GM12865 (cell line): ENCODE data around the gene VSIR.

Source experiments
- DNase-seq: peaks from one replicate; pipeline ENCODE4 v3.0.0; 2010; ENCODE audit warnings: low read depth
- H3K4me3 ChIP-seq: 2 replicates; pipeline ENCODE4 v1.5.1; 2011; ENCODE audit warnings: mild to moderate bottlenecking, low read depth, low read length, control low read depth
- TF ChIP-seq, protein P1 (sequence below): IDR thresholded peaks from 2 replicates; pipeline ENCODE4 v1.5.1; 2011; ENCODE audit warnings: low read length, control low read depth, low read depth, inconsistent platforms; ENCODE audit not compliant: insufficient read depth; ENCODE audit errors: missing control alignments

VSIR gene

GRCh38 chr10:71716426-71716825 is 56.9 kb downstream of the VSIR start:
- no peak overlapping the region for H3K4me3 ChIP-seq
- TF ChIP-seq, protein P1, sequence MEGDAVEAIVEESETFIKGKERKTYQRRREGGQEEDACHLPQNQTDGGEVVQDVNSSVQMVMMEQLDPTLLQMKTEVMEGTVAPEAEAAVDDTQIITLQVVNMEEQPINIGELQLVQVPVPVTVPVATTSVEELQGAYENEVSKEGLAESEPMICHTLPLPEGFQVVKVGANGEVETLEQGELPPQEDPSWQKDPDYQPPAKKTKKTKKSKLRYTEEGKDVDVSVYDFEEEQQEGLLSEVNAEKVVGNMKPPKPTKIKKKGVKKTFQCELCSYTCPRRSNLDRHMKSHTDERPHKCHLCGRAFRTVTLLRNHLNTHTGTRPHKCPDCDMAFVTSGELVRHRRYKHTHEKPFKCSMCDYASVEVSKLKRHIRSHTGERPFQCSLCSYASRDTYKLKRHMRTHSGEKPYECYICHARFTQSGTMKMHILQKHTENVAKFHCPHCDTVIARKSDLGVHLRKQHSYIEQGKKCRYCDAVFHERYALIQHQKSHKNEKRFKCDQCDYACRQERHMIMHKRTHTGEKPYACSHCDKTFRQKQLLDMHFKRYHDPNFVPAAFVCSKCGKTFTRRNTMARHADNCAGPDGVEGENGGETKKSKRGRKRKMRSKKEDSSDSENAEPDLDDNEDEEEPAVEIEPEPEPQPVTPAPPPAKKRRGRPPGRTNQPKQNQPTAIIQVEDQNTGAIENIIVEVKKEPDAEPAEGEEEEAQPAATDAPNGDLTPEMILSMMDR, result no peak
- no peak for DNase-seq

GRCh38 chr10:71715860-71716259 is 57.5 kb downstream of the VSIR start:
- H3K4me3 ChIP-seq, result no peak overlapping the region
- DNase-seq, result no peak
- TF ChIP-seq, protein P1, result no peak

DNA sequence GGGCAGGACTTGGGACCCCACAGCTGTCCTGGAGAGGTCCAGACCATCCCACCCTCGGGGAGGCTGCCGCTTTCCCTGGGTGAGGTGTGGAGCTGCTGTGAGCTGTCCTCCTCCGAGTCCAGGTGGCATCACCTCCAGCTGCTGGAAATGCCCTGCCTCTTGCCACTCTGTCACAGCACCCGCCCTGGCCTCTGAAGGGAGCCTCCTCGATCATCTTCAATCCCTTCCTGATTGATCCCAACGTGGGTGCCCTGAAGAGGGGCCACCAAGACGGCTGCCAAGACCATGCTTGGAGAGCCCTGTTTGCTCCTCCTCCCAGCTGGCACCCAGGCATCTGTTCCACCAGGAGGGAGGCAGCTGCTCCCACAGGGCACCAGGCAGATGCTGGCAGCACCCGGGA is 58.3 kb downstream of the VSIR start:
- DNase-seq, result no peak
- no peak overlapping the region for H3K4me3 ChIP-seq
- TF ChIP-seq, protein P1, result no peak

DNA sequence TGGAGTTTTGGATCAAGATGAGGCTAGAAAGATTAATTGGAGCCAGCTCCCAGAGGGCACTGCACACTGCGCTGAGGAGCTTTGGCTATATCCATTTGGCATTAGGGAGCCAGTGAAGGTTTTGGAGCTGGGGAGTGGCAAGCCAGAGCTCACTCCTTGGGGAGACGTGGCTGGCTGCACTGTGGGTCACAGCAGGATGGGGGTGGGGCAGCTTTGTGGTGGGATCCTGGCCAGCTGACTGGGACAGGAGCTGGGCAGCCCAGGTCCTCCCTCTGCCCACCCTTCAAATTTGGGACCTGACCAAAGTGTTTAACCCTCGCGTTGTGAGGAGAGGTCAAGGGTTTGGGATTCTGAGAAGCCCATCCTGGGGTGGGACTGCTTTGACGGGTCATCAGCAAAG is 58.7 kb downstream of the VSIR start:
- H3K4me3 ChIP-seq, result no peak overlapping the region
- TF ChIP-seq, protein P1, result no peak
- no peak for DNase-seq

- TF ChIP-seq, protein P1, result no peak
- no peak overlapping the region for H3K4me3 ChIP-seq
- no peak for DNase-seq
Observed at GRCh38 chr10:71714031-71714410, 59.3 kb downstream of the VSIR start.

DNA sequence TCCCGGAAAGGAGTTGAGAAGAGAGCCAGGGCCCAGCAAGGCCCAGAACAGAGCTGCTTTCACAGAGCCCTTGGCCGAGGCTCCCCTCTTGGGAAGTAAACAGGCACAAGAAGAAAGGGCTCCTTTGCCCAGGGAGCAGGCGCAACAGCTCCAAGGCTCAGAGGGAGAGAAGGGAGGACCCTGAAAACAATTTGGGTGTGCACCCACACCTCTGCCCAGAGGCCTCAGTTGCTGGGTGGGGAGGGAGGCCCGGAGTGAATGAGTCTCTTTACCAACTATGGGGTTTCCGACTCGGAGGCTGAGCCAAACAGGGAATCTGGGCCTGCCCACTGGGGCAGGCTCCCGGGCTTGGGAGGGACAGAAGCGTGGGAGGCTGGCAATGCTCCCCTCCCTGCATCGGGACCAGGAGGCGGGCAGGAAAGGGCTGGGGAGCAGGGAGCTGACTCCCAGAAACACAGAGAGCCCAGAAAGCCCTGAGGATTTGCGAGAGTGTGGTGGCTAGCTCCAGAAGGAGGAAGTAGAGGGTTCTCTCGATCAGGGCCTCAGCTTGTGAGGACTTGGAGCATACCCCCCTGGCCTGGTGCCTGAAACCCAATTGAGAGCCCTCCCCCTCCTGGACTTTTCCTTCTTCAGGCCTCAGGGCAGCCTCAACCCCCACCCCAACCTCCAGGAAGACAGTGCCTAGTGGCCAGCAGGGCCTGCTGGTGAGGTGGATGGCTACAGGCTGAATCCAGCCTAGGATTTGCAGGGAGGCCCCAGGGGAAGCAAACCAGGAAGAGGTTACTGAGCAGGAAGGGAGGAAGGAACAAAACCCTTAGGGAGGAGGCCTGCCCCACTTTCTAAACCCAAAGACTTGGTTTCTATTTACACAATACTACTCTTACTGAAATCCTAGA is 59.9 kb downstream of the VSIR start:
- H3K4me3 ChIP-seq, result no peak overlapping the region
- TF ChIP-seq, protein P1, result no peak
- DNase-seq, result peak; percentile 29
